NCI-H128 (cell line): Measurements from ENCODE around the gene LRRC37B.
"Not testable (repeated sequence)": the region's sequence is repeated elsewhere in the genome, so short reads cannot be mapped to it uniquely, and the experiment has no call there.

Experiments used
- DNase-seq: peaks from one replicate; lab custom pipeline; 2025; ENCODE audit not compliant: unreplicated experiment; lab: John Stamatoyannopoulos, UW

The LRRC37B gene

DNA sequence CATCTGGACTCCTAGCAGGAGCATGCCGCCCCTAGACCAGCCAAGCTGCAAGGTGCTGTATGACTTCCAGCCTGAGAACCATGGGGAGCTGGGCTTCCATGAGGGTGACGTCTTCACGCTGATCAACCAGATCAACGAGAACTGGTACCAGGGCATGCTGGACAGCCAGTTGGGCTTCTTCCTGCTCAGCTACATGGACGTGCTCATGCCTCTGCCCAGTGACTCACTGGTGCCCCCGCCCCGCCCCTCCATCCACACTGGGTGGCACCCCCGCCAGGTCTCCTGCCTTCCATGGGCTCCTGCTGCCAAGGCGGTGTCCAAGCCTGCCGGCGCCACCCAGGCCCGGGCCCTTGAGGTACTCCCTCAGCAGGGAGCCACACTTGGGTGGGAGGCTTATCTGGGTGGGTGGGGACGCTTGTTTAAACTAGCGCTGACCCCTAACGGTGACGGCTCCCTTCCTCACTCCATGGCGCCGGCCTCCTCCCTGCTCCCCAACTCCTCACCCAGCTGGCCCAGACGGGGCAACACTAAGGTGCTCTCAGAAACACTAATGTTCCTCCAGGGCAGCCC, 34.2 kb downstream of the LRRC37B start:
- not testable (repeated sequence) for DNase-seq

DNA sequence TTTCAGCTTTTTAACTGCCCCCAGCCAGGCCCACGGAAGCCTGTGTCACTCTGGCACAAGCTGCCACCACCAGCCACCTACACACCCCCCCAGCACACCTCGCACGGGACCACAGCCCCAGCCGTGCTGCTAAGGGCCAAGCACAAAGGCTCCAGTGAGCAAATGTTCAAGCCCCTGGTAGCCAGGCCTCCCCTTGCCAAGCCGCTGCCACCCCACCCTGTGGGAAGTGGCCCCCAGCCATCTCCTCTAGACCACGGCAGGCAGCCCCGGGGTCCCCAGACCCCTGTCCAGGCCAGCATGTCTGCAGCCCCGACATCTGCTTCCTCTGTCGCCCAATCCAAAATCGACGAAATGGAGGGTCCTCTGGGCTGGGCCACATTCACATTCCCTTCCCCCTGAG, 35.1 kb downstream of the LRRC37B start:
- DNase-seq: not testable (repeated sequence)

DNA sequence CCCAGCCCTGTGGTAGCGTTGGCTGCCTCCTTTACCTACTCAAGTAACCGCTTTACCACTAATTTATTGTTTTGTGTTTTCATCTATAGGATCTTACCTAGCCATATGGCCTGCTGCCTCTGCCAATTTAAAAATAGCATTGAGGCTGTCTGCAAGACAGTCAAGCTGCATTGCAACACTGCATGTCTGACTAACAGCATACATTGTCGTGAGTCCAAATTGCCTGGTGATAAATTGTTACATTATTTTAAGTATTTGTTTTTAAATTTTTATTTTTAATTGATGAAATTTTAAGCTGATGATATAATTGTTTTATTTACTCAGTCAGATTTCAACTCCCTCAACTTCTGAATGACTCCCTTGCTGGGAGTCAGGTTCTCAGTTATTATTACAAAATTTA, 38.4 kb downstream of the LRRC37B start:
- not testable (repeated sequence) for DNase-seq

DNA sequence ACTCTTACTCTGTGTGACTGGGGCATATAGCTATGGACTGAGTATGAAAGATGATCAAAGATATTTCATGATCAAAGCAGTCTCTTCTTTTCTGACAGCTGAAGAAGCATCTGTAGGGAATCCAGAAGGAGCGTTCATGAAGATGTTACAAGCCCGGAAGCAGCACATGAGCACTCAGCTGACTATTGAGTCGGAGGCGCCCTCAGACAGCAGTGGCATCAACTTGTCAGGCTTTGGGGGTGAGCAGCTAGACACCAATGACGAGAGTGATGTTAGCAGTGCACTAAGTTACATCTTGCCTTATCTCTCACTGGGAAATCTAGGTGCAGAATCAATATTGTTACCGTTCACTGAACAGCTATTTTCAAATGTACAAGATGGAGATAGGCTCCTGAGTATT, 40.5 kb downstream of the LRRC37B start:
- DNase-seq: not testable (repeated sequence)

DNA sequence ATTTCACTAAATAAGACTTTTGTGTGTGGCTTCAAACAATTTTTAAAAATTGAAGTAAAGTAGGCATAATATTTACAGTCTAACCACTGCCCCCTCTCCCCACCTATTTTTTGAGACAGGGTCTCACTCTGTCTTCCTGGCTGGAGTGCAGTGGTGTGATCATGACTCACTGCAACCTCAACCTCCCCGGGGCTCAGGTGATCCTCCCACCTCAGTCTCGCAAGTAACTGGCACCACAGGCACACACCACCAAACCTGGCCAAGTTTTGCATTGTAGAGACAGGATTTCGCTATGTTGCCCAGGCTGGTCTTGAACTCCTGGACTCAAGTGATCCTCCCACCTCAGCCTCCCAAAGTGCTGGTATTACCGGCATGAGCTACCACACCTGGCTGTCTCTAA, 47.8 kb downstream of the LRRC37B start:
- DNase-seq: not testable (repeated sequence)

DNA sequence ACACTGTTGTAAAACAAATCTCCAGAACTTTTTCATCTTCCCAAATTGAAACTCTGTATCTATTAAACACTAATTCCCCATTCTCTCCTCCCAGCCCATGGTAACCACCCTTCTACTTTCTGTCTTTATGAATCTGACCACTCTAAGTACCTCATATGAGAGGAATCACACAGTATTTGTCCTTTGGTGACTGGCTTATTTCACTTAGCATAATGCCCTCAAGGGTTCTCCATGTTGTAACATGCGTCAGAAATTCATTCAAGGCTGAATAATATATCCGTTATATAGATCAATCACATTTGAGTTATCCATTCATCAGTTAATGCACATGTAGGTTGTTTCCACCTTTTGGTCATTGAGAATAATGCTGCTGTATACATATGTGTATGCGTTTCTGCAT, 48.2 kb downstream of the LRRC37B start:
- not testable (repeated sequence) for DNase-seq

DNA sequence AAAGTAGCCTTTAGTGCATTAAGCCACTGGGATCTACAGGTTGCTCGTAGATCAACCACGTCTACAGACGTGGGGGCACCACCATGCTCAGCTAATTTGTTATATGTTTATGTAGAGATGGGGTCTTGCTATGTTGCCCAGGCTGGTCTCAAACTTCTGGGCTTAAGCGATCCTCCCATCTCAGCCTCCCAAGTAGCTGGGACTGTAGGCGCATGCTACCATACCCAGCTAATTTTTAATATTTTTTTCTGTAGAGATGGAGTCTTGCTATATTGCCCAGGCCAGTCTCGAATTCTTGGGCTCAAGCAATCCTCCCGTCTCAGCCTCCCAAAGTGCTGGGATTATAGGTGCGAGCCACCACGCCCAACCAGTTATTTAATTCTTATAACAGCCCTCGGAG, 49.3 kb downstream of the LRRC37B start:
- DNase-seq: not testable (repeated sequence)

DNA sequence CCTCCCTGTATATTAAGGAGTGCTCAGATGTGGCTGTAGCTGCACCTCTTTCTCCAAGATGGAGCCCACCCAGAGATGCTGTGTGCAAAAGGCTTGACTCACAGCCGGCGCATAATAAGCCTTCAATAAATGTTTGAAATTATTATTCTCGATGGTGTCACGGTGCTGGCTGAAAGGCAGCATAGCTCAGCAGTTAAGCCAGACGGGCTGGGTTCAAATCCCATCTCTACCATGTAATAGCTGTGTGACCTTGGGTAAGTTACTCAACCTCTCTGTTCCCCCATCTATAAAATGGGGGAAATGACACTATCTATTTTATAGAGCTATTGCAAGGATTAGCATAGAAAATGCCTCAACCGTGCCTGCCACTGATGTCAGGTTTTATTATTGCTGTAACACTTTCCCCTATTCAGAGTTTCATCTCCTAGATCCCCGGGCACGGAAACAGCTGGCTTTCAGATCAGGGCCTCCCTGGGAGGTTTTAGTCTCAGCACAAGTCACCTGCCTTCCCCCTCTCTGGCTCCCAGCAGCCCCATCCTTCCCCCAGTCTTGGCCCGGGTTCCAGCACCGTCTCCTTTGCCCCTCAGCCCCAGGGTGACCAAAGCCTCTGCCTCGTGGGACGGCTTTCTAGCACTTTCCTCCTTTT, 50.4 kb downstream of the LRRC37B start:
- DNase-seq: not testable (repeated sequence)

DNA sequence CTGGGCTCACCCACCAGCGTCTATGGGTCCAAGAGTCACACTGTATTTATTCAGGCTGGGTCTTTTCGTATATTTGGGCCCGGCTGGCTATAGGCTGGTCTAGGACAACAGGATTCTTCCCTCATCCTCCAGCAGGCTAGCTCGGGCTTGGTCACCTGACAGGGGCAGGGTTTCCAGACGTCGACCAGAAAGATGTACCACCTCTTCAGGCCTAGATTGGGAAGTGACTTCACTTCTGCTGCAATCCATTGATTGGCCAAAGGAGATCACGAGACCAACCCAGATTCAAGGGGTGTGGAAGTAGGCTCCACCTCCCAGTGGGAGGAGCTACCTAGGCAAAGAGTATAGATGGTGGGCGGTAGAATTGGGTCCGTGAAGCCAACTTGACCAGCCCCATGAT, 53.5 kb downstream of the LRRC37B start:
- DNase-seq: not testable (repeated sequence)

DNA sequence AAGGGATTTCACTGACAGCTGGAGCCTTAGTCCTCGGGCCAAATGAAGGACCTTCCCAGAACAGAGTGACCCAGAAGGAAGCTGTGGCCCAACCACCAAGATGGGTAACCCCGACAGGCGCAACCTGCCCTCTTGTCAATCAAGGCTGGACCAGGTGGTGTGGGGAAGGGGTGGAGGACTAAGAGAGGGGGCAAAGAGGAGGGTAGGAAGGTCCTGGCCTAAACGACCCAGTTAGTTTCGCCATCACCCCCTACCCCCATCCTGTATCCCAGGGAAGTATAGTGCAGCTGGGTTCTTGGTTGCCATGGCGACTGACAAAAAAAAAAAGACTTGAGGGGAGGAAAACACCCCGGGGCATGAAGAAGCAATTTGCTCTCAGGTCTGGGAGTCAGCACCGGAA, 54.7 kb downstream of the LRRC37B start:
- not testable (repeated sequence) for DNase-seq

DNA sequence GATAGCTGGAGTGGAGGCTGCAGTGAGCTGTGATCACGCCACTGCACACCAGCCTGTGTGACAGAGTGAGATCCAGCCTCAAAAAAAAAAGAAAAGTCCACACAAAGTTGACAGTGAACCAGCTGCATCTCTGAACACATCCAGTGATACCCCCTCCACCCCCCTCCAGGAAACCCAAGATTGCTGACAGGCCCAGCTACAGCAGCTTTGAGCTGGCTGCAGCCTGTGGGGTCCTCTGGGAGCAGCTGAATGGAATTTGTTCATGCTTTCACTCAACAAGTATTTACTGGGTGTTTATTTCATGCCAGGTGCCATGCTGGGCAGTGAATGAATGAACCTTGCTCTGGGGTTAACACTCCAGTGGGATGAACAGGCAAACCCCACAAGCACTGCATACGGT, 56.9 kb downstream of the LRRC37B start:
- DNase-seq: not testable (repeated sequence)

DNA sequence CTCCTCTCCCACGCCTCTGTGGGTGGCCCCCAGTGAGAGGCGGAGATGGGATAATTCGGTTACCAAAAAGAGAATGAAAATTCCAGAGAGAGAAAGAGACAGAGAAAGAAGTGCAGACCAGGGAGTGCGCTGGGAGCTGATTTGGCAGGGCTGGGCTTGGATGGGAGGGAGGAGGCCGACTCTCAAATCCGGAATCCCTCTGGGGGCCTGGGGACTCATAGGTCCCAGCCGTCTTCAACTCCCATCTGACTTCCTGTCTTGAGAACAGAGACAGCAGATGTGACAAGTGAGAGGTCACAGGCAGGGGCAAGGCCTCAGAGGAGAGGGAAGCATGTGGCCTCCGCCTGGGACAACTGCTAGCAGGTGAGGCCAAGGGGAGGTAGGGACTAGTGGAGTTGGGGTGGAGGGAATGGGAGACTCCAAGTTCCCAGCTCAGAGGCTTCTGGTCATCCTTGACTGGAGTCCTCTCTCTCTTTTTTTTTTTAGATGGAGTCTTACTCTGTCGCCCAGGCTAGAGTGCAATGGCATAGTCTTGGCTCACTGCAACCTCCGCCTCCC, 59.0 kb downstream of the LRRC37B start:
- not testable (repeated sequence) for DNase-seq

DNA sequence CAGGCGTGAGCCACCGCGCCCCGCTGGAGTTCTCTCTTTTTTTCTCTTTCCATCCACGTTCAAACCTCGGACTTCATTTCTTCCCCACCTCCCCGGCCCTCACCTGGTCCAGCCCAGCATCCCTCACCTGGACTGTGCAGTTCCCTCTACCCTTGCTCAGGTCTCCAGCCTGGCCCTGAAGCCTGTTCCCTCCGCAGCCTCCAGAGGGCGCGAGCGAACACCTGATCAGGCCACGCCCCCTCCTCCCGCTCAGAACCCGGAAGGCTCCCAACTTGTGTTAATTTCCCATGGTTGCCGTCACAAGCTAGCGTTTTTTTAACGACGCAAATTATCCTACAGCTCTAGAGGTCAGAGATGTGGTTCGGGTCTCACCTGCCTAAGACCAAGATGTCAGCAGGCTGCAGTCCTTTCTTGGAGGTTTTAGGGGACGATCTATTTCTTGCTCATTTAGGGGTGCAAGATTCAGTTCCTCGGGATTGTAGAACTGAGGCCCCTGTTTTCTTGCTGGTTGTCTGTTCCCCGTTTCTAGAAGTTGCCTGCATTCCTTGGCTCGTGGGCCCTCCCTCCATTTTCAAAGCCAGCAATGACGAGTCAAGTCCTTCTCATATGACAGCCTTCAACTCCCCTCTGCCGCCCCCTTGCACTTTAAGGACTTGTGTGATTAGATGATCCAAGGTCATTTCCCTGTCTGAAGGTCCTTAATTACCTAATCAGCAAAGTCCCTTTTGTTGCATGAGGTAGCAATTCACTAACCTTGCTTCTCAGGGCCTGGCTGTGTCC, 59.9 kb downstream of the LRRC37B start:
- not testable (repeated sequence) for DNase-seq

DNA sequence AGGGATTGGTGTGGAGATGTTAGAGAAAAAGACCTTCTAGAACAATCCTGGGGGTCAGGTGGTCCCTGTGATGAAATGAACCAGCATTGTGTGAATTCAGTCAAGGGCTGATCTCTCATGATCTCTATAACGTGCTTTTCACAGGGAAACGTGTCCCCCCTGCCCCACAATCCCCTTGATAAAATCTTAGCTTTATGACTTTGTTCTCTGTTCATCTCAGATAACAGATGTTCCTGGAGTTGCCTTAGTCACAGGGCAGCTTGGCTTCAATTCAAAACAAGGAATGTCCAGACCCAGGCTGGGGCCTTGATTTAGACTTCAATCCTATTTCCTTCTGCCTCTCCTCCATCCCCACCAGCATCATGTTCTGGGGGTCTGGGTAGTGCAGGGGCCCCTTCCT, 61.9 kb downstream of the LRRC37B start:
- DNase-seq: not testable (repeated sequence)

DNA sequence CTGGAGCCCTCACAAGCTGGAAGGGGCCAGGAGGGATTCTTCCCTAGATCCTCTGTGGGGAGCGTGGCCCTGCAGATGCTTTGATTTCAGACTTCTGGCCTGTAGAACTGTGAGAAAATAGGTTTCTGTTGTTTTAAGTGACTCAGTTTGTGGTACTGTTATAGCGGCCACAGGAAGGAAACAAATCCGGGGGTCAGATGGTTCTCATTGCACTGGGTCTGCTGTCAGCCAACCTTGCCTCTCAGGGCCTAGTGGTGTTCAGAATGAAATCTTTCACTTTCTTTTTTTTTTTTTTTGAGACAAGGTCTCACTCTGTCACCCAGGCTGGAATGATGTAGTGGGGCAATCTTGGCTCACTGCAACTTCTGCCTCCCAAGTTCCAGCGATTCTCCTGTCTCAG, 64.8 kb downstream of the LRRC37B start:
- DNase-seq: not testable (repeated sequence)

DNA sequence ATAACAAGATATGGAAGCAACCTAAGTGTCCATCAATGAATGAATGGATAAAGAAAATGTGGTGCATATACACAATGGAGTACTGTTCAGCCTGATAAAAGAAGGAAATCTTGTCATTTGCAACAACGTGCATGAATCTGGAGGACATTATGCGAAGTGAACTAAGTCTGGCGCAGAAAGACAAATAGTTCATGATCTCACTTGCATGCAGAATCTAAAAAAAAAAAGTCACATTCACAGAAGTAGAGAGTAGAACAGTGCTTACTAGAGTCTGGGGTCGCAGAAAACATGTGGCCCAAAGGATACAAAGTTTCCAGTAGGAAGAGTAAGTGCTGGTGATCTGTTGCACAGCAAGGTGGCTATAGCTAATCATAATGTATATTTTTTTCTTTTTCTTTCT, 65.9 kb downstream of the LRRC37B start:
- not testable (repeated sequence) for DNase-seq

DNA sequence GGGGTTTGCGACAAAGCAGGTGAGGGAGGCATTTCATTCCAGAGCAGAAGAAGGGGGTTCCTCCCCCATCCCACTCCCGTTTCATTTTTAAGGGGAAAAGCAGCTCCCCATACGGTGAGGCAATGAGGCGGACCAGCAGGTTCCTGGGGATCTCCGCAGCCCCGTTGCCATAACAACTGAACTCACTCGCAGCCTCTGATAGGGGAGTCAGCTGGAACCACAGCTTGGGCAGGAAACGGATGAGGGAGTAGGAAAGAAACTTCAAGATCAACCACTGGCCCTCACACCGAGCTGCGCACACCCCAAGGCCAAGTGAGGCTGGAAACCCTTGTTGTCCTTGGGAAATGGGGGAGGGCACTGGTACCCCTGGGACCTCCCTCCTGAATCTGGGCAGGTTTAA, 72.6 kb downstream of the LRRC37B start:
- DNase-seq: not testable (repeated sequence)

DNA sequence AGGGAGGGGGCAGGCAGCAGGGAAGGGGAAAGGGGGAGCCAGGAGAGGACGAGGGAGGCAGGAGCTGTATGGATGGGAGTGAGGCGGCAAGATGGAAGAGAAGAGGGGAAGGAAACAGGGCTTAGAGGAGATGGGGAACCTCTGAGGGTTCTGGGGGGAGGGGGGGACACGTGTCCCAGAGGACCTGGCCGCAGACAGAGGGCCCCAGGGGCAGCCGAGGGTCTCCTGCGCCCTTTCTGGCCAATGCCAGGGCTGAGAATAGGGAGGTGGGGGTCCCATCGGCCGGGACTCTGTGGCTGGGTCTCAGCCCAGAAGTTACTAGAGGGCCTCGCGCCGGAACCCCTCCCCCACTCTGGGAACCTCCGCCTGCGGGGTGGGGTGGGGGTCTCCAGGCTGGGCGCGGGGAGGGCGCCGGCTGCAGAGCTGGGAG, 76.4 kb downstream of the LRRC37B start:
- not testable (repeated sequence) for DNase-seq

DNA sequence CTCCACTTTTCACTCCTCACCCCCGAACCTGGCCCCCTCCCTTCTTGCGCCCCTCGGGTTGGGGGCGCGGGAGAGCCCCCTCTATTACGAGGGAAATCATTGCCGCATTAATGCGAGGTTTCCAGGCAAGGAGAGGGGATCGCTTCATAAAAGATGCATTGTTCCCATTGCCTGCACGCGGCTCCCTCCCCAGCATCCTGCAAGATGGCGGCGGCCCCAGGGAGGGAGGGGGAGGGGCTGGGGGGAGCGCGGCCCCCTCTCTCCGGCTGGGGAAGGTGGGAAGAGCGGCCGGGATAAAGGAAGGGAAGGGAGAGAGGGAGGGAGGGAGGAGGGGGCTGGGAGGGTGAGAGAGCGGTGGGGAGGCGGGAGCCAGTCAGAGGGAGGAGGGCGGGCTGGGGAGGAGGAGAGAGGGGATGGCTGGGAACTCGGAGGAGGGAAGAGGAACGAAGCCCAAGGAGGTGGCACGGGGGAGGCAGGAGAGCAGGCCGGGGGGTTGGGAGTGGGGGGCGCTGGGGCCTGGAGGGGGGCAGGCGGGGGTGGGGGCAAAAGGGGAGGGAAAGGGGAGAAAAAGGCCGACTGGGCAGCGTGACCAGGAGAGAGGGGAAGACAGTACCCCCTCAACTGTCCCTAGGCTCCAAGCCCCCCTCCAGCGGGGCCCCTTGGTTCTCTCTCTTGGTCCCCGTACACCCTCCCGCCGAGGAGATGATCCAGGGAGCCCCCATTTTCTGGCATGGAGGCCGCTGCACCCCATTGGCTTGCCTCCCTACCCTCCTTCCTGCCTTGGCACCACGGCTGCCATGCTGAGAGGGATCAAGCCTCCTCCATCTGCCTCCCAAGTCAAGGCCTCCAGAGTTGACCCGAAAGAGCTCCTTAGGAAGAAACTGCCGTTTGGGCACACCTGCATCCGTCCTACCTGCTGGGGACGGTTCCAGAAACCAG, 77.1 kb downstream of the LRRC37B start:
- not testable (repeated sequence) for DNase-seq

DNA sequence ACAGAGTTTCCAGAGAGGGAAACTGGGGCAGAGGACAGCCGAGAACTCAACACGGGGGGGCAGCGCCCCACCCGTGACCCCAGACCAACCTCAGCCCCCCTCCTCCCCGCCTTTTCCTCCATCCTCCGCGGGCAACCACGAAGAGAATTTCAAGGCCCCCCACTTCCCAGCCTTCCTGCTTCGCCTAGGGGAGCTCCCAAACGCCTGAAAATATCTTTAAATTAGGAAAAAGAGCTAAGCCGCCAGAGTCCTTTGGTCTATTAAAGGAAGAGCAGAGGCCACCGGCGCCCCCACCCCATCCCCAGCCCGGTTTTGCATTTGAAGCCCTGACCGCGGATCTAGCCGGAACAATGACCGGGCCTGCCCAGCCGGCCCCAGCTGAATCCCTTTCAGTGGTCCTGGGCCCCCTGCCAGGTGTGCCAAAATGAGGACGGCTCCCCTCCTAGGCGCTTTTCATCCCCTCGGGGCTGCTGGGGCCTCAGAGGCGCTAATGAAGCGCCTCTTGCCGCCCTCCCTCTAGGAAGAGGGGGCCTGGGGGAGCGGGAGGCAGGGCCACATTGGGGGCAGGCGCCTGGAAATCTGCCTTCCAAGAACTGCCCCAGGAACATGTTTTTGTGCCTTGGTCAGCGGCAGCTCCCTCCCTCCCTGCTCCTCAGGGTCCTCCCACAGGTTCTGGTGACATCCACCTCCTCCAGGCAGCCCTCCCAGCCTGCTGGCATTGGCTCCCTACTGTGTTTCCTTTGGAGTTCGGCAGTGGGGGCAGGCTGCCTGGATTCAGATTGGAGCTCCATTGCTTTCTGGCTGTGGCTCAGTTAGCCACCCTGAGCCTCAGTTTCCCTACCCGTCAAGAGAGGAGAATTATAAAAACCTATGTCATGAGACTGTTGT, 78.0 kb downstream of the LRRC37B start:
- not testable (repeated sequence) for DNase-seq
